B cell (primary cell): ENCODE measurements around the gene TLL1.

Experiments used
- EZH2 ChIP-seq: IDR thresholded peaks from 2 replicates; pipeline ENCODE4 v1.6.1; 2012; ENCODE audit warnings: borderline replicate concordance, low read depth, mild to moderate bottlenecking, moderate library complexity, low read length; ENCODE audit not compliant: insufficient read depth, poor library complexity, severe bottlenecking
- TF ChIP-seq, protein P1 (sequence below): fragments of 200-600 bp; IDR thresholded peaks from one replicate; pipeline ENCODE4 v1.8.0; 2022; ENCODE audit warnings: antibody characterized with exemption, mild to moderate bottlenecking

DNA sequence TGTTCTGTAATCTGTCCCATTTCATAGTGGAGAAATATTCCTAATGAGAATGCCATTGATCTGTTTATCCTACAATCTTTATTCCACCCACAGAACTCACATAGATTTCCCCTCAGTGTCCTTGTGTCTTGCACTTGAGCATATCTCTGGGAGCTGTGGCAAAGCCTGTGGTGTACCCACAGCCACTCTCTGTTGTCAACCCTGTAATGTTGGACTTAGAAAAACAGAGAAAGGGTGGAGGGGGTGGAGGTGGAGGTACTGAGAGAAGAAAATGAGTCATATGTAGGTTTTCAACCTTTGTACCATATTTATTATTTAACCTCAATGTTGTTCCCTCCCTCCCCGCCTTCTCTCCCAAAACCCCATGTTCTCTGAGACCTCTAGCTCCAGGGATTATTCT lies 46.9 kb upstream of the TLL1 start:
- TF ChIP-seq, protein P1, sequence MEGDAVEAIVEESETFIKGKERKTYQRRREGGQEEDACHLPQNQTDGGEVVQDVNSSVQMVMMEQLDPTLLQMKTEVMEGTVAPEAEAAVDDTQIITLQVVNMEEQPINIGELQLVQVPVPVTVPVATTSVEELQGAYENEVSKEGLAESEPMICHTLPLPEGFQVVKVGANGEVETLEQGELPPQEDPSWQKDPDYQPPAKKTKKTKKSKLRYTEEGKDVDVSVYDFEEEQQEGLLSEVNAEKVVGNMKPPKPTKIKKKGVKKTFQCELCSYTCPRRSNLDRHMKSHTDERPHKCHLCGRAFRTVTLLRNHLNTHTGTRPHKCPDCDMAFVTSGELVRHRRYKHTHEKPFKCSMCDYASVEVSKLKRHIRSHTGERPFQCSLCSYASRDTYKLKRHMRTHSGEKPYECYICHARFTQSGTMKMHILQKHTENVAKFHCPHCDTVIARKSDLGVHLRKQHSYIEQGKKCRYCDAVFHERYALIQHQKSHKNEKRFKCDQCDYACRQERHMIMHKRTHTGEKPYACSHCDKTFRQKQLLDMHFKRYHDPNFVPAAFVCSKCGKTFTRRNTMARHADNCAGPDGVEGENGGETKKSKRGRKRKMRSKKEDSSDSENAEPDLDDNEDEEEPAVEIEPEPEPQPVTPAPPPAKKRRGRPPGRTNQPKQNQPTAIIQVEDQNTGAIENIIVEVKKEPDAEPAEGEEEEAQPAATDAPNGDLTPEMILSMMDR, result no peak
- TF ChIP-seq EZH2, result no peak
